ENCODE measurements around the gene LEPR.

The LEPR gene

DNA sequence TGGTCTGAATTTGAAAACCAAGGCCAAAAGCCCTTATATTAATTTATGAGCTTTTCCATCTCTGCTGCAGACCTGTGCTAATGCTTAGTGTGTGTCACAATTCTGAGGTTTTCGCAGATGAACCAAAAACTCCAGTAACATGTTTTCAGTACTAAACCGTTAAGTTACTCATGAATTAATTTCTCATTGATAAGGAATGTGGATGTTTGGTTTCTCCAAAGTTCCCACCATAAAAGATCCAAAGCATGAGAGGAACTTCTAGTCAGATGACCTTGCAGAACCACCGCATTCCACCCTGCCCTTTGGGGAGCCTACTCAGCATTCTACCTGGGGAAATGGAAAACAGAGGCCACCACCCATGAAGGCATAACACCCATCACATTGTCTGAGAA, 7.5 kb upstream of the LEPR start:
- Histone ChIP-seq H3K4me3 (IDR thresholded peaks at IDR 0.05; ENCODE audit: insufficient read depth, low read depth, low read length) (no peak overlapping the region), H2AFZ (ENCODE audit: low read depth) (no peak overlapping the region), H3K27me3 (ENCODE audit: insufficient read depth, low read depth) (no peaks in the 10 kb centered on the region), H3K9ac (no peak overlapping the region), H4K20me1 (ENCODE audit: insufficient read depth) (no peaks in the 10 kb centered on the region), H3K4me1 (ENCODE audit: low read depth, poor library complexity, severe bottlenecking) (no peaks in the 10 kb centered on the region), H3K27ac (no peak overlapping the region), H3K36me3 (ENCODE audit: insufficient read depth) (no peaks in the 10 kb centered on the region), H3K79me2 (ENCODE audit: insufficient read depth, low read depth) (no peaks in the 10 kb centered on the region), H3K4me2 (no peak overlapping the region)
- TF ChIP-seq, protein P1, sequence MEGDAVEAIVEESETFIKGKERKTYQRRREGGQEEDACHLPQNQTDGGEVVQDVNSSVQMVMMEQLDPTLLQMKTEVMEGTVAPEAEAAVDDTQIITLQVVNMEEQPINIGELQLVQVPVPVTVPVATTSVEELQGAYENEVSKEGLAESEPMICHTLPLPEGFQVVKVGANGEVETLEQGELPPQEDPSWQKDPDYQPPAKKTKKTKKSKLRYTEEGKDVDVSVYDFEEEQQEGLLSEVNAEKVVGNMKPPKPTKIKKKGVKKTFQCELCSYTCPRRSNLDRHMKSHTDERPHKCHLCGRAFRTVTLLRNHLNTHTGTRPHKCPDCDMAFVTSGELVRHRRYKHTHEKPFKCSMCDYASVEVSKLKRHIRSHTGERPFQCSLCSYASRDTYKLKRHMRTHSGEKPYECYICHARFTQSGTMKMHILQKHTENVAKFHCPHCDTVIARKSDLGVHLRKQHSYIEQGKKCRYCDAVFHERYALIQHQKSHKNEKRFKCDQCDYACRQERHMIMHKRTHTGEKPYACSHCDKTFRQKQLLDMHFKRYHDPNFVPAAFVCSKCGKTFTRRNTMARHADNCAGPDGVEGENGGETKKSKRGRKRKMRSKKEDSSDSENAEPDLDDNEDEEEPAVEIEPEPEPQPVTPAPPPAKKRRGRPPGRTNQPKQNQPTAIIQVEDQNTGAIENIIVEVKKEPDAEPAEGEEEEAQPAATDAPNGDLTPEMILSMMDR (conservative IDR thresholded peaks at IDR 0.05; ENCODE audit: low read depth, low read length), result no peak

GRCh38 chr1:65414538-65414937, 5.9 kb upstream of the LEPR start:
- TF ChIP-seq, protein P1 (conservative IDR thresholded peaks at IDR 0.05; ENCODE audit: low read depth, low read length), result no peak
- no peaks in the 10 kb centered on the region for H3K36me3 ChIP-seq (ENCODE audit: insufficient read depth)
- peaks cover 6% of the 10 kb centered on the region for H3K4me1 ChIP-seq (ENCODE audit: low read depth, poor library complexity, severe bottlenecking)
- H3K27ac ChIP-seq, result no peak overlapping the region
- H2AFZ ChIP-seq (ENCODE audit: low read depth), result no peak overlapping the region
- no peak overlapping the region for H3K4me3 ChIP-seq (IDR thresholded peaks at IDR 0.05; ENCODE audit: insufficient read depth, low read depth, low read length)
- H3K79me2 ChIP-seq (ENCODE audit: insufficient read depth, low read depth), result no peaks in the 10 kb centered on the region
- H3K27me3 ChIP-seq (ENCODE audit: insufficient read depth, low read depth), result no peaks in the 10 kb centered on the region
- no peaks in the 10 kb centered on the region for H4K20me1 ChIP-seq (ENCODE audit: insufficient read depth)
- no peak overlapping the region for H3K9ac ChIP-seq
- no peak overlapping the region for H3K4me2 ChIP-seq

DNA sequence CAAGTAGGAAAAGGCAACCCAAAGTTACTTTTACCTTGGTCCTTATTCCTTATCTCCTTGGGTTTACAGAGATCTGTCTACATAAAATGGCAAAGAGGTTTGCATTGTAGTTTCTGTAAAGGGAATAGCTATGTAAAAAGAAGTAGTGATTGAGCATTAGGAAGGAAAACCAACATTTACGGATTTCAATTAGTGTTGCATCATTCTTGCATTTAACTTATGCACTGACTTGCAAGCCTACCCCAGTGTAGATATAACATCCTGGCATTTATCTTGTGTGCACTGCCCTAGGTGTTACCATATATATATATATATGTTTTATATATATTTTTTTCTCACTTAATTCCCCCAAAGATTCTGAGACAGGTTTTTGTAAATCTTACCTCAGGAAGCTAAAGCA, 3.7 kb upstream of the LEPR start:
- Histone ChIP-seq H3K36me3 (ENCODE audit: insufficient read depth) (no peaks in the 10 kb centered on the region), H3K27me3 (ENCODE audit: insufficient read depth, low read depth) (no peaks in the 10 kb centered on the region), H3K79me2 (ENCODE audit: insufficient read depth, low read depth) (no peaks in the 10 kb centered on the region; the same call in 1 of the 2 replicates), H2AFZ (ENCODE audit: low read depth) (no peak overlapping the region), H3K4me3 (IDR thresholded peaks at IDR 0.05; ENCODE audit: insufficient read depth, low read depth, low read length) (no peak overlapping the region), H3K4me1 (ENCODE audit: low read depth, poor library complexity, severe bottlenecking) (peaks cover 10% of the 10 kb centered on the region), H3K27ac (no peak overlapping the region), H4K20me1 (ENCODE audit: insufficient read depth) (no peaks in the 10 kb centered on the region), H3K4me2 (no peak overlapping the region), H3K9ac (no peak overlapping the region)
- TF ChIP-seq, protein P1 (conservative IDR thresholded peaks at IDR 0.05; ENCODE audit: low read depth, low read length), result no peak

- Histone ChIP-seq H3K4me2 (no peak overlapping the region), H3K27ac (no peak overlapping the region), H3K9ac (no peak overlapping the region)
Measured at GRCh38 chr1:65417729-65418128, 2.7 kb upstream of the LEPR start.

More at GRCh38 chr1:65417729-65418128, 2.7 kb upstream of the LEPR start:
- Histone ChIP-seq H4K20me1 (ENCODE audit: insufficient read depth) (no peaks in the 10 kb centered on the region), H3K79me2 (ENCODE audit: insufficient read depth, low read depth) (no peaks in the 10 kb centered on the region; the same call in 1 of the 2 replicates), H3K4me1 (ENCODE audit: low read depth, poor library complexity, severe bottlenecking) (peaks cover 10% of the 10 kb centered on the region), H2AFZ (ENCODE audit: low read depth) (no peak overlapping the region), H3K36me3 (ENCODE audit: insufficient read depth) (no peaks in the 10 kb centered on the region), H3K4me3 (IDR thresholded peaks at IDR 0.05; ENCODE audit: insufficient read depth, low read depth, low read length) (no peak overlapping the region), H3K27me3 (ENCODE audit: insufficient read depth, low read depth) (no peaks in the 10 kb centered on the region)
- TF ChIP-seq, protein P1 (conservative IDR thresholded peaks at IDR 0.05; ENCODE audit: low read depth, low read length), result no peak

Measured in KMS-11 (cell line).